A673 (cell line): Measurements from ENCODE around the gene CENPVL3. TPM values are rescaled to one million over a fixed set of nuclear protein-coding genes. Genes with fewer than 3 reads are reported as not detected.
"Not testable (repeated sequence)": the region's sequence is repeated elsewhere in the genome, so short reads cannot be mapped to it uniquely, and the experiment has no call there.

Experiments
- BruUV-seq: library from RNA; stranded (reverse); fragments of 400-500 nt; replicated peaks from 2 replicates; lab custom pipeline; 2021; lab: Mats Ljungman, UMichigan
- CTCF ChIA-PET: fragments of 300-600 bp; sonication (Branson Sonifier 250); formaldehyde crosslinking; loops from one replicate; lab custom pipeline; 2022; ENCODE audit warnings: antibody characterized with exemption; lab: Charles Lee
- POLR2A ChIA-PET: fragments of 300-600 bp; sonication (Branson Sonifier 250); formaldehyde crosslinking; loops from one replicate; lab custom pipeline; 2022; ENCODE audit warnings: antibody characterized with exemption; ENCODE audit not compliant: low non-redundant PET; lab: Charles Lee
- DNase-seq: peaks from one replicate; pipeline ENCODE4 v3.0.0-alpha.2; 2015; ENCODE audit warnings: low spot score
- H3K27ac ChIP-seq: fragments of 200-600 bp; sonication (generic); 2 replicates; pipeline ENCODE4 v1.5.1; 2016; ENCODE audit warnings: mixed run types, low read depth, mild to moderate bottlenecking, mixed read lengths, antibody characterized with exemption, low read length; ENCODE audit not compliant: poor library complexity, severe bottlenecking
- H3K27me3 ChIP-seq: fragments of 200-600 bp; sonication (generic); replicated peaks from 2 replicates; pipeline ENCODE4 v1.6.1; 2017; ENCODE audit warnings: mixed run types, low read depth, mild to moderate bottlenecking, mixed read lengths, antibody characterized with exemption, low read length; ENCODE audit not compliant: insufficient read depth, poor library complexity
- H3K36me3 ChIP-seq: fragments of 200-600 bp; sonication (generic); 2 replicates; pipeline ENCODE4 v1.6.1; 2016; ENCODE audit warnings: mixed run types, mild to moderate bottlenecking, mixed read lengths, antibody characterized with exemption, low read length; ENCODE audit not compliant: insufficient read depth, poor library complexity, severe bottlenecking
- H3K4me1 ChIP-seq: fragments of 200-600 bp; sonication (generic); 2 replicates; pipeline ENCODE4 v1.6.1; 2017; ENCODE audit warnings: mixed run types, mild to moderate bottlenecking, mixed read lengths, antibody characterized with exemption, low read length; ENCODE audit not compliant: insufficient read depth, poor library complexity, severe bottlenecking
- H3K4me3 ChIP-seq: fragments of 200-600 bp; sonication (generic); 2 replicates; pipeline ENCODE4 v1.5.1; 2016; ENCODE audit warnings: low read depth, mixed run types, mild to moderate bottlenecking, mixed read lengths, low read length; ENCODE audit not compliant: poor library complexity, severe bottlenecking
- H3K9me3 ChIP-seq: fragments of 200-600 bp; sonication (generic); 2 replicates; pipeline ENCODE4 v1.6.1; 2016; ENCODE audit warnings: mixed run types, low read depth, mild to moderate bottlenecking, mixed read lengths, antibody characterized with exemption, low read length; ENCODE audit not compliant: poor library complexity, severe bottlenecking
- CTCF ChIP-seq: fragments of 300-800, 200-600 bp; sonication (generic); conservative IDR thresholded peaks from 2 replicates; pipeline ENCODE4 v1.5.1; 2017; ENCODE audit warnings: low read depth, mild to moderate bottlenecking, antibody characterized with exemption, low read length, moderate library complexity, mixed read lengths
- EZH2 ChIP-seq: fragments of 200-600 bp; sonication (generic); IDR thresholded peaks from 2 replicates; pipeline ENCODE4 v1.6.1; 2017; ENCODE audit warnings: borderline replicate concordance, low read depth, mild to moderate bottlenecking, mixed read lengths, antibody characterized with exemption, low read length; ENCODE audit not compliant: poor library complexity, severe bottlenecking
- intact Hi-C: fragments of 100-400 bp; cut with micrococcal nuclease; formaldehyde crosslinking; loops from one replicate; pipeline ENCODE4 v1.10.0; 2022; ENCODE audit not compliant: unreplicated experiment
- total RNA-seq: library from RNA; stranded (reverse); gene quantifications from 2 replicates; pipeline ENCODE4 v1.2.3, GENCODE V29; 2021

The CENPVL3 gene
- total RNA-seq, 1 experiment from 2014 or later, result 20.8 TPM

GRCh38 chrX:51641421-51642021 is 22.8 kb upstream of the CENPVL3 start:
- Histone ChIP-seq H3K36me3 (no peaks in the 10 kb centered on the region), H3K27me3 (no peaks in the 10 kb centered on the region), H3K4me1 (no peaks in the 10 kb centered on the region), H3K9me3 (no peaks in the 10 kb centered on the region), H3K27ac (no peak overlapping the region), H3K4me3 (no peak overlapping the region)
- CTCF ChIA-PET, result interaction anchor here (0.6 to 1.5 kb wide), 5 partner anchors 27 to 620 kb away, joined by 3 to 17 read pairs (median 6); no protein-coding TSS in a partner anchor
- TF ChIP-seq CTCF (peak; percentile 77), EZH2 (no peak)
- BruUV-seq, result no TSS peak
- intact Hi-C loops, result loop anchor here (2.0 kb wide), 2 partner anchors 219 to 619 kb away; no protein-coding TSS in a partner anchor
- DNase-seq, result peak; percentile 81
- POLR2A ChIA-PET, result no interaction called here

GRCh38 chrX:51636511-51636910 is 17.8 kb upstream of the CENPVL3 start:
- H3K4me1 ChIP-seq, H3K27me3 ChIP-seq, H3K27ac ChIP-seq, H3K36me3 ChIP-seq, POLR2A ChIA-PET, BruUV-seq, H3K4me3 ChIP-seq, H3K9me3 ChIP-seq, CTCF ChIA-PET, intact Hi-C loops, DNase-seq: not testable (repeated sequence)

- H3K4me1 ChIP-seq, result no peaks in the 10 kb centered on the region
- no peaks in the 10 kb centered on the region for H3K36me3 ChIP-seq
- DNase-seq, result peak; percentile 78
- no peak overlapping the region for H3K27ac ChIP-seq
- intact Hi-C loops, result loop anchor here (1.0 to 10.0 kb wide), 2 partner anchors 246 to 650 kb away; no protein-coding TSS in a partner anchor
- no peak overlapping the region for H3K4me3 ChIP-seq
- no peak for TF ChIP-seq EZH2
- TF ChIP-seq CTCF, result peak; percentile 83
- no peaks in the 10 kb centered on the region for H3K9me3 ChIP-seq
- no TSS peak for BruUV-seq
- ChIA-PET CTCF (interaction anchor here (0.6 kb wide), 2 partner anchors 27 to 647 kb away, joined by 3 to 4 read pairs; no protein-coding TSS in a partner anchor), POLR2A (no interaction called here)
- no peaks in the 10 kb centered on the region for H3K27me3 ChIP-seq
Measured at GRCh38 chrX:51614353-51615012, 4.2 kb downstream of the CENPVL3 start.
